Activated naive CD4-positive, alpha-beta T cell treated with anti-CD3 and anti-CD28 coated beads for 36 hours (primary cell): ENCODE measurements around the gene PRDX2. TPM values are rescaled to one million over a fixed set of nuclear protein-coding genes. Genes with fewer than 3 reads are reported as not detected.
A peak's percentile ranks its signal among the peaks of the same experiment; 100 is the strongest.

Experiments
- CTCF ChIA-PET: fragments of 350-600 bp; sonication (Branson Sonifier 250); formaldehyde crosslinking; loops from one replicate; lab custom pipeline; 2021; ENCODE audit warnings: antibody characterized with exemption; lab: Charles Lee
- DNase-seq: peaks from one replicate; pipeline ENCODE4 v3.0.0-alpha.2; 2020
- H3K27ac Mint-ChIP-seq: one replicate; pipeline ENCODE4 v1.8.0; 2021; ENCODE audit warnings: mild to moderate bottlenecking, mixed read lengths
- H3K27me3 Mint-ChIP-seq: one replicate; pipeline ENCODE4 v1.8.0; 2021; ENCODE audit warnings: low read depth, mixed read lengths
- H3K36me3 Mint-ChIP-seq: one replicate; pipeline ENCODE4 v1.8.0; 2021; ENCODE audit warnings: low read depth, mixed read lengths
- H3K4me1 Mint-ChIP-seq: one replicate; pipeline ENCODE4 v1.8.0; 2021; ENCODE audit warnings: low read depth, mixed read lengths
- H3K4me3 Mint-ChIP-seq: one replicate; pipeline ENCODE4 v1.8.0; 2021; ENCODE audit warnings: mild to moderate bottlenecking, moderate library complexity, mixed read lengths
- H3K9me3 Mint-ChIP-seq: one replicate; pipeline ENCODE4 v1.8.0; 2021; ENCODE audit warnings: mixed read lengths
- intact Hi-C: fragments of 100-400 bp; cut with micrococcal nuclease; formaldehyde crosslinking; loops from one replicate; pipeline ENCODE4 v1.15.1; 2023
- total RNA-seq, 2 experiments: library from RNA; stranded (reverse); gene quantifications; one replicate each; pipeline ENCODE4 v1.2.3, GENCODE V29; 2021

PRDX2 gene
- total RNA-seq, 2 experiments from 2014 or later: 237 to 249 TPM

DNA sequence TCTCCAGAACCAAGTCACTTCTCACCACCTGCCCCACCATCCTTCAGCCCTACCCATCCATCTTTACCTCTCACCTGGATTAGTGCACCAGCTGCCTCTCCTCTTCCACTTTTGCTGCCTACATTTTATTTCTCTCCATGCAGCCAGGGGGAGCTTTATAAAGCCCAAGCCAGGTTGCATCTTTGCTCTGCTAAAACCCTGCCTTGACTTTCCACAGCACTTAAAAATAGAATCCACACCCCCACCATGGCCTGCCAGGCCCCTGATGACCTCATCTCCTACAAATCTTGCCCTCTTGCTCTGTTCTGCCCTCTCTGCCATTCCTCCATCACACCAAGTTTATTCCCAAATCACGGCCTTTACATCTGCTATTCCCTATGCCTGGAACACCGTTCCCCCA is 28.0 kb downstream of the PRDX2 start:
- no peak overlapping the region for H3K27ac Mint-ChIP-seq
- no peak overlapping the region for H3K4me3 Mint-ChIP-seq
- no peaks in the 10 kb centered on the region for H3K36me3 Mint-ChIP-seq
- H3K9me3 Mint-ChIP-seq: no peaks in the 10 kb centered on the region
- DNase-seq: no peak
- peaks cover 13% of the 10 kb centered on the region for H3K4me1 Mint-ChIP-seq
- intact Hi-C loops: no loop called here
- CTCF ChIA-PET: interaction anchor here (7.4 to 8.8 kb wide), 2 partner anchors 11 to 23 kb away, joined by 105 to 303 read pairs; partner anchors contain the start of genes JUNB, PRDX2 and THSD8
- H3K27me3 Mint-ChIP-seq: no peaks in the 10 kb centered on the region

DNA sequence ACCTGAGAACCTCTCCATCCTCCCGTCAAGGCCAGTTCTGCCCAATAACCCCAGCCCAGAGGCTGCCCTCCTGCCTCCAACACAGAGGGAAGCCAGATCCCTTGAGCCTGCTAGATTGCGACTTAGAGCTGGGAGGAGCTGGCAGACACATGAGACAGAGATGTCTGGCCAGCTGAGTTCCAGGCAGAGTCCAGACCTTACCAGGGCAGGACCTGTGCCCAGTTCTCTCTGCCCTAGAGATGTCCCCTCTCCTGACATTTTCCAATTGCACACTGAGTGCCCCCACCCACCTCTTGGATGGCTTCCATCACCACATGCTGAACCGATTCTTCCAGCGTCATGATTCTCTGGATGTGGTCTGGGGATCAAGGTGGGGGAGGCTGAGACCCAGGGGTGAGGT is 29.3 kb downstream of the PRDX2 start:
- CTCF ChIA-PET: interaction anchor here (7.4 to 8.8 kb wide), 2 partner anchors 10 to 25 kb away, joined by 105 to 303 read pairs; partner anchors contain the start of genes JUNB, PRDX2 and THSD8
- Mint-ChIP-seq H3K4me3 (no peak overlapping the region), H3K36me3 (no peaks in the 10 kb centered on the region)

DNA sequence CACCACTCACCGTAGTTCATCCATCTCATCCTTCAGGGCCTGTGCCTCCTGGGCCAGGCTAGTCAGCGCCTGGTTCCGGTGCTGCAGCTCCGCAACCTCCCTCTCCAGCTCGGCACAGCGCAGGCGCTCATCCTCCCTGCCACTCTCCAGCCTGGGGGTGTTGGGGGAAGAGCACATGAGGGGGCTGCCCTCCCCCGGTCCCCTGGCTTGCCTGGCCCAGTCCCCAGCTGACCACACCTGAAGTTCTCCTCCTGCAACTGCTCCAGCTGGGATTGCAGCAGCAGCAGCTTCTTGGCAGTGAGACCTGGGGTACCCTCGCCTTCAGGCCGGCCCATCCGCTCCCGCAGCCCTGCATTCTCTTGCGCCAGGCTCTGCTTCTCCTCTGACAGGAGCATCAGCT is 30.7 kb downstream of the PRDX2 start:
- intact Hi-C loops: no loop called here

More for the DNA sequence above, 29.3 kb downstream of the PRDX2 start:
- Mint-ChIP-seq H3K27ac (no peak overlapping the region), H3K9me3 (no peaks in the 10 kb centered on the region), H3K4me1 (peaks cover 7% of the 10 kb centered on the region), H3K27me3 (no peaks in the 10 kb centered on the region)
- intact Hi-C loops: no loop called here
- no peak for DNase-seq

DNA sequence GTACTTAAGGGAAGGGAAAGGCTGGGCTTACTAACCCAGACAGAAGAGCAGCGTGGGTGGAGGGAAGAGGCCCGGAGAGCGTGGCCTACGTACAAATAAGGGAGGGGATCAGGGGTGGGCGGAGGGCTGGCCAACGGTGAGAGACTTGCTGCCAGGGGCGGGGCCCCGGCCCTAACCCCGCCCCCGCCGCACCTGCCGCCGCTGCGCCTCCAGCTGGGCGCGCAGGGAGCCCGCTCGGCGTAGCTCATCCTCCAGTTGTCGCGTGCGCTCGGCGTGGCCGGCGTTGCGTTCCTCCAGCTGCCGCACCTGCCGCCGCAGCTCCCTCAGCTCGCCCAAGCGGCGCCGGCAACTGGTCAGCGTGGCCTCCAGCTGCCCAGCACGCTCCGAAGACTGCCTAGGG is 31.9 kb downstream of the PRDX2 start:
- Mint-ChIP-seq H3K4me1 (peaks cover 7% of the 10 kb centered on the region), H3K4me3 (peak overlapping the region; percentile 10), H3K36me3 (no peaks in the 10 kb centered on the region), H3K9me3 (no peaks in the 10 kb centered on the region), H3K27me3 (no peaks in the 10 kb centered on the region), H3K27ac (no peak overlapping the region)
- peak; percentile 68 for DNase-seq
- CTCF ChIA-PET: interaction anchor here (0.9 to 16.6 kb wide), 3 partner anchors 9 to 78 kb away, joined by 6 to 341 read pairs (median 60); partner anchors contain the start of genes PRDX2 and THSD8
- intact Hi-C loops: no loop called here

More for the DNA sequence above, 30.7 kb downstream of the PRDX2 start:
- DNase-seq: no peak
- H3K27ac Mint-ChIP-seq: no peak overlapping the region
- CTCF ChIA-PET: interaction anchor here (1.0 to 16.6 kb wide), 4 partner anchors 14 to 77 kb away, joined by 3 to 341 read pairs (median 33); partner anchors contain the start of genes PRDX2 and THSD8
- no peaks in the 10 kb centered on the region for H3K27me3 Mint-ChIP-seq
- no peaks in the 10 kb centered on the region for H3K36me3 Mint-ChIP-seq
- no peak overlapping the region for H3K4me3 Mint-ChIP-seq
- peaks cover 7% of the 10 kb centered on the region for H3K4me1 Mint-ChIP-seq
- H3K9me3 Mint-ChIP-seq: no peaks in the 10 kb centered on the region

DNA sequence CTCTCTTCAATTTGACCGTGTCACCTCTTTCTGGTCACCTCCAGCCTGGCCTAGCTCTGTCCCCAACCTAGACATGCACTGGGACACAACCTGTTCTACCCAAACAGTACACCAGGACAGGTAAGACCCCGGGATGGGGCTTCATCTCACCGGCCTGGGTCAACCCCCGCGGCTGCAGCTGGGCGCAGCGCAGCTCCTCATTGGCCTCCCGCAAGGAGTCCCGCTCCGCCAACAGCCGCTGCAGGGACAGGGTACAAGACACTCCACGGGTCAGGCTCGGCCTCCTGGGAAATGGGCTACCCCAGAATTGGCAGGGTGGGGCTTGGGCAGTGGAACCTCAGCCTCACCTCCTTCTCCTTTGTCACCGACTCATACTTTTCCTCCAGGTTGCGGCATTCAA is 33.9 kb downstream of the PRDX2 start:
- Mint-ChIP-seq H3K27ac (no peak overlapping the region), H3K9me3 (no peaks in the 10 kb centered on the region), H3K27me3 (no peaks in the 10 kb centered on the region), H3K36me3 (no peaks in the 10 kb centered on the region), H3K4me1 (peaks cover 7% of the 10 kb centered on the region), H3K4me3 (no peak overlapping the region)
- CTCF ChIA-PET: interaction anchor here (0.6 to 16.6 kb wide), 9 partner anchors 8 to 1047 kb away, joined by 3 to 341 read pairs (median 9); partner anchors contain the start of genes HOOK2, PRDX2 and THSD8
- intact Hi-C loops: no loop called here
- DNase-seq: no peak

DNA sequence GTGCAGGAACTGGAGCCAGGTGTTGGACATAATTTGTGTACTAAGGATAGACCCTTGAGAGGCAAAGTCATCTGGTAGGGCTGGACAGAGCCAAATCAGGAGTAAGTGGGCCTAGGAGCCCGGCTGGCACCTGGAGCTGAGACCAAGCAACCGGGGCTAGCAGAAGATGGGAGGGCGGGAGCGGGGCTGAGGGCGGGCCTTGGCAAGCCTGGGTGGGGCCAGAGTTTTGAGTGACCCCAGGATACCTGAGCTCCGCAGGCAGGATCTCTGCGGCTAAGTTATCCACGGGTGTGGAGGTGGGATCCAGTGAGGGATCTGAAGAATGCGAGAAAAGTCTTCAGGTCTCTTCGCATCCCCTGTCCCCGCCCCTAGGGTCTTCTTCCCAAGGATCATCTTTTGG is 34.5 kb downstream of the PRDX2 start:
- intact Hi-C loops: no loop called here
- Mint-ChIP-seq H3K4me1 (peaks cover 7% of the 10 kb centered on the region), H3K9me3 (no peaks in the 10 kb centered on the region), H3K4me3 (no peak overlapping the region), H3K36me3 (no peaks in the 10 kb centered on the region), H3K27me3 (no peaks in the 10 kb centered on the region), H3K27ac (no peak overlapping the region)
- no peak for DNase-seq
- CTCF ChIA-PET: interaction anchor here (0.6 to 16.6 kb wide), 13 partner anchors 8 to 1048 kb away, joined by 3 to 341 read pairs (median 9); partner anchors contain the start of genes DNASE2, HOOK2, PRDX2 and THSD8

DNA sequence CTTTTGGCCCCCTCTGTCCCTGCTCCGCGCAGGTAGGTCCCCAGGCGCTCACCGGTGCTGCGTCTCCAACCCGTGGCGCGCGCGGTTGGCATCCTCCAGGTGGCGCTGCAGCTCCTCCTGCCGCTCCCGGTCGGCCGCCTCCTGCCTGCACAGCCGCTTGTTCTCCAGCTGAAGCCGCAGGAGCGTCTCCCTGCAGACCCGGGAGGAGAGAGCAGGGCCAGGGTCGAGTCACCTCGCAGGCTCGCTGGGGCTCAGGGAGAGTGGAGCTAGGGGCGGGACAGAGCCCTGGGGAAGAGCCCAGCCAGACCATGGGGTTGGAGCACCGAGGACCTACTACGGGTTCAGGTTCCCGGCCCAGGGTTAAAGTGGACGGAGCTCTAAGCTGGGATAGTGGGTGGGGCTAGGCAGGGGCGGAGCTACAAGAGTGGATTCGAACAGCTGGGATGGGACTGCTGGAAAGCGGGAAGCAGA is 35.5 kb downstream of the PRDX2 start:
- peaks cover 7% of the 10 kb centered on the region for H3K4me1 Mint-ChIP-seq
- H3K9me3 Mint-ChIP-seq: no peaks in the 10 kb centered on the region
- DNase-seq: peak; percentile 91
- no peaks in the 10 kb centered on the region for H3K36me3 Mint-ChIP-seq
- no peak overlapping the region for H3K27ac Mint-ChIP-seq
- H3K27me3 Mint-ChIP-seq: no peaks in the 10 kb centered on the region
- peak overlapping the region; percentile 24 for H3K4me3 Mint-ChIP-seq
- CTCF ChIA-PET: interaction anchor here (0.7 to 16.6 kb wide), 34 partner anchors 9 to 199 kb away, joined by 3 to 341 read pairs (median 5); partner anchors contain the start of genes BEST2, DNASE2, HOOK2 and JUNB
- intact Hi-C loops: loop anchor here (1.0 kb wide), 1 partner anchor 81 kb away; no protein-coding TSS in a partner anchor

DNA sequence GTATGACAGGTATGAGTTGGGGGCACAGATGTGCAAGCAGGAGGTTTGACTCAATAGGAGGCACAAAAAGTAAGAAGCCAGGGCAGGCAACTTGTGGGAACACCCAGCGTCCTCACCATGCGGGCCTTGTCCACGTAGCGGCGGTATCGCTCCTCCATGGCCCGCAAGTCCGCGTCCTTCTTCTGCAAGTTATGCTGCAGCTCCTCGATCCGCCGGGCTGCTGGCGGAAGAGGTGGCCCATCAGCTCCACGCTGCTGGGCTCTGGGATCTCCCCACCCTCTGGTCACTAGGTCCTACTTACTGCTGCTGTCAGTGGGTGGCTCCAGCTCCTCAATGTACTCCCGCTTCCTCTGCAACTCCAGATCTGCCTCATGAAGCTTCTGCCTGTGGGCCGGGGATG is 36.9 kb downstream of the PRDX2 start:
- CTCF ChIA-PET: interaction anchor here (0.7 to 16.6 kb wide), 12 partner anchors 7 to 148 kb away, joined by 3 to 341 read pairs (median 6); partner anchors contain the start of genes HOOK2, PRDX2 and THSD8
- intact Hi-C loops: loop anchor here (5.0 kb wide), 1 partner anchor 33 kb away; no protein-coding TSS in a partner anchor
- no peaks in the 10 kb centered on the region for H3K9me3 Mint-ChIP-seq
- H3K27me3 Mint-ChIP-seq: no peaks in the 10 kb centered on the region
- H3K4me1 Mint-ChIP-seq: peaks cover 6% of the 10 kb centered on the region
- no peak overlapping the region for H3K27ac Mint-ChIP-seq
- H3K36me3 Mint-ChIP-seq: no peaks in the 10 kb centered on the region
- DNase-seq: no peak
- no peak overlapping the region for H3K4me3 Mint-ChIP-seq

DNA sequence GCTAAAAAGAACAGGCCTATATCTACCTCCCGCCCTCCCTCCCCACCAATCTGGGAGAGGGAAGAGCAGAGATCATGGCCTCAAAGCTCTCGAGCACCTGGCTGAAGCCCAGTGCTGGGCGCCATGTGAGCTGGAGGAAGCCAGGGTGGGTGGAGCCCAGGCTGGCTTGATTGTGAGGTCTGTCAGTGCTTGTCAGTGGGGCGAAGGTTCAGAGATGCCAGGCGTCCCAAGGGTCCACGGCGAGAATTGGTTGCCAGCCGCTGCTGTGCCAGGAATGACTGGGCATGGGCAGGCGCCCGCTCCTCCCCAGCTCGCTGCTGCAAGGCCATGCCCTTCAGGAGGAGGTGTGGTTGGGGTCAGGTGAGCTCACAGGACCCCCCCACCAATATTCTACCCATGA is 38.5 kb downstream of the PRDX2 start:
- Mint-ChIP-seq H3K4me3 (no peak overlapping the region), H3K9me3 (no peaks in the 10 kb centered on the region), H3K27me3 (no peaks in the 10 kb centered on the region), H3K4me1 (peaks cover 6% of the 10 kb centered on the region), H3K27ac (no peak overlapping the region), H3K36me3 (no peaks in the 10 kb centered on the region)
- CTCF ChIA-PET: interaction anchor here (0.9 to 16.6 kb wide), 8 partner anchors 11 to 99 kb away, joined by 3 to 341 read pairs (median 12); partner anchors contain the start of genes BEST2, HOOK2, PRDX2 and THSD8
- DNase-seq: no peak
- intact Hi-C loops: loop anchor here (5.0 kb wide), 1 partner anchor 34 kb away; no protein-coding TSS in a partner anchor

DNA sequence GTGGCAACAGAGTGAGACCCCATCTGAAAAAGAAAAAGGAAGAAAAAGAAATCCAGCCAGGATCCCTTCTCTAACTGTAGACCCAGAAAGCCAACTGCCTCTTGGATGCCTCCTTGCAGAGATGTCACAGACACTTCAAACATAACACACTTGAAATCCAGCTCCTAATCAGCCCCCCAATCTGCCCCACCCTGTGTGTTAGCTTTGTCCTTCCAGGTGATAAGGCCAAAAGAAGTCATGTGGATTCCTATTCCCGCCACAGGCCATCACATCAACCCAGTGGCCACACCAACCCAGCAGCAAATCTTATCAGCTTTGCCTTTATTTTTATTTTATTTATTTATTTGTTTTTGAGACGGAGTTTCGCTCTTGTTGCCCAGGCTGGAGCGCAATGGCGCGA is 41.9 kb downstream of the PRDX2 start:
- no peaks in the 10 kb centered on the region for H3K36me3 Mint-ChIP-seq
- peaks cover 2% of the 10 kb centered on the region for H3K4me1 Mint-ChIP-seq
- peaks cover 14% of the 10 kb centered on the region for H3K27me3 Mint-ChIP-seq
- no peak for DNase-seq
- no peak overlapping the region for H3K4me3 Mint-ChIP-seq
- intact Hi-C loops: loop anchor here (1.0 to 5.0 kb wide), 3 partner anchors 38 to 88 kb away; no protein-coding TSS in a partner anchor
- no peak overlapping the region for H3K27ac Mint-ChIP-seq
- CTCF ChIA-PET: interaction anchor here (0.9 to 16.6 kb wide), 26 partner anchors 9 to 206 kb away, joined by 3 to 341 read pairs (median 6); partner anchors contain the start of genes GET3, HOOK2, PRDX2 and RNASEH2A
- H3K9me3 Mint-ChIP-seq: no peaks in the 10 kb centered on the region

DNA sequence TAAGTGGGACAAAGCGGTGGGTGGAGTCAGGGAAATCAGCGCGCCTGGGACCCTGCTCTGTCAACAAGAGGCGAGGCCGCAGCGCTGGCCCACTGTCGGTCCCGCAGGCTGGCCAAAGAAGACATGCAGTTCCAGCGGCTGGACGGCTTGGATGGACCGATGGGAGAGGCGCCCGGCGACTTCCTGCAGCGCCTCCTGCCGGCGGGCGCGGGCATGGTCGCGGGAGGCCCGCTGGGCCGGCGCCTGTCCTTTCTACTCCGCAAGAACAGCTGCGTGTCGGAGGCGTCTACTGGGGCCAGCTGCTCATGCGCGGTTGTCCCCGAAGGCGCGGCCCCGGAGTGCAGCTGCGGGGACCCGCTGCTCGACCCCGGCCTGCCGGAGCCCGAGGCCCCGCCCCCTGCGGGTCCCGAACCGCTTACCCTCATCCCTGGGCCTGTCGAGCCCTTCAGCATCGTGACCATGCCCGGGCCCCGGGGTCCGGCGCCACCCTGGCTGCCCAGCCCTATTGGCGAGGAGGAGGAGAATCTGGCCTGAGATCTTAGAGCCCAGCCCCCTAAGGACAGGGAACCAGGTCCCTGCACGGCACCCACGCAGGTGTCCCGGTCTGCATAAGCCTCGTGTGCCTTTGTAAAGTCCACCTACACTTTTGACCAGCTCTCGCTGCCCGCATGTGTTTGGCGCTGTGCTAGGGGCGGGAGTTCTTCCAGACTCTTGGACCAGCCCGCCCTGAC is 43.9 kb downstream of the PRDX2 start:
- H3K4me3 Mint-ChIP-seq: peak overlapping the region; percentile 32
- no peak overlapping the region for H3K27ac Mint-ChIP-seq
- CTCF ChIA-PET: interaction anchor here (0.6 to 16.6 kb wide), 32 partner anchors 8 to 262 kb away, joined by 3 to 341 read pairs (median 4); partner anchors contain the start of genes GET3, HOOK2, PRDX2 and THSD8
- H3K9me3 Mint-ChIP-seq: no peaks in the 10 kb centered on the region
- no peaks in the 10 kb centered on the region for H3K36me3 Mint-ChIP-seq
- peaks cover 17% of the 10 kb centered on the region for H3K27me3 Mint-ChIP-seq
- intact Hi-C loops: loop anchor here (1.0 to 2.0 kb wide), 3 partner anchors 24 to 193 kb away; no protein-coding TSS in a partner anchor
- peaks cover 2% of the 10 kb centered on the region for H3K4me1 Mint-ChIP-seq
- DNase-seq: peak; percentile 63
